Fibroblast of lung (primary cell): ENCODE measurements around the gene GRM4.

Experiments used
- CTCF ChIP-seq, 2 donors: IDR thresholded peaks in 1 of 2; conservative IDR thresholded peaks in 1 of 2; 1 replicate in 1 of 2; 2 replicates in 1 of 2; pipeline ENCODE4 v1.5.1; 2011 to 2012; ENCODE audit warnings: low read length in 2 of 2, control low read depth in 1 of 2, inconsistent platforms in 1 of 2, low read depth in 1 of 2, mild to moderate bottlenecking in 1 of 2
- EZH2 ChIP-seq: IDR thresholded peaks from 2 replicates; pipeline ENCODE4 v1.5.1; 2012; ENCODE audit warnings: low read length, control low read depth, mild to moderate bottlenecking; ENCODE audit errors: missing control alignments

- no peak for TF ChIP-seq CTCF (conservative IDR thresholded peaks at IDR 0.05 in 1 of 2, IDR thresholded peaks at IDR 0.05 in 1 of 2; ENCODE audit: low read depth in 1 of 2, low read length in 2 of 2)
- TF ChIP-seq EZH2 = no peak
Observed at GRCh38 chr6:33983721-33984465, 162.0 kb downstream of the GRM4 start.
